HG03025 (cell line): ENCODE measurements around the gene SERPINH1.
A peak's percentile ranks its signal among the peaks of the same experiment; 100 is the strongest.

Experiments
- ATAC-seq: cut with Tn5 transposase; IDR thresholded peaks from one replicate; pipeline ENCODE4 v1.9.1; 2021; ENCODE audit warnings: mild to moderate bottlenecking, moderate library complexity; ENCODE audit not compliant: unreplicated experiment, low FRiP score

SERPINH1 gene

GRCh38 chr11:75554258-75555022 is 7.6 kb upstream of the SERPINH1 start:
- no peak for ATAC-seq

- no peak for ATAC-seq
Observed at GRCh38 chr11:75555079-75555811, 6.8 kb upstream of the SERPINH1 start.

GRCh38 chr11:75556275-75556674 is 5.8 kb upstream of the SERPINH1 start:
- ATAC-seq, result no peak

DNA sequence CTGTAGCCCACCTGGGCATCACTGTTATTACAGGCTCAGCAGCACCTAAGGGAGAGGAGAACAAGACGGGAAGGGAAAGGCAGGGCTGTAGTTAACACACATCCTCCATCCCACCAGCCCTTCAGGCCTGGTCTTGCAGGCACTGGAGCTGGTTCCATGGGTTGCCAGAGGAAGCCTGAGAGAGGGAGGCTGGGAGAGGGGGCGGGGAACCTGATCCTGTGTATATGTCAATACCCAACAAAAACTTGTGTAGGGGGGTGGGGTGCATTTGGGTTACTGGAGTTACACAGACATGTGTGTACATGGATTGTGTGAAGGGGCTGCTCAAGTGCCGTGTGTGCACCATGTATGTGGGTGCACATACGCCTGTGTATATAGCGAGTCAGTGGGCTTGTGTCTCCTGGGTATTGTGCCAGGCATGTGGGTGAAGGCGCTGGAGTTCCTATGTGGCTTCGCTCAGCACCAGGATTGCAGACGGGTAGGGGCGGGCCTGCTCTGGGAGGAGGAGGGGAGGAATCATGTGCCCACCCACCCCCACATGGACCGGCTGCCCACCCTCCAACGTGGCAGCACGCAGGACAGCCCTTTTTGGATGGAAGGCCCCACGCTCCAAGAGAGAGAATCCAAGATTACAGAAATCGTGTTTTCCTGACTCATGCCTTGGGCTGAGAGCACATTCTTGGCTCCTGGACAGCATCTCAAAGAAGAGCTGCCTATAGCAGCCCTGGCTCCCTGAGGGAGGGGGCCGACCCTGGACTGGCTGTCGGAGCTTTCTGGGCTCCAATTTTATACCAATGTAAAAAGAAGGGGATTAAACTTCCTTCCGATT is 4.2 kb upstream of the SERPINH1 start:
- ATAC-seq, result no peak

DNA sequence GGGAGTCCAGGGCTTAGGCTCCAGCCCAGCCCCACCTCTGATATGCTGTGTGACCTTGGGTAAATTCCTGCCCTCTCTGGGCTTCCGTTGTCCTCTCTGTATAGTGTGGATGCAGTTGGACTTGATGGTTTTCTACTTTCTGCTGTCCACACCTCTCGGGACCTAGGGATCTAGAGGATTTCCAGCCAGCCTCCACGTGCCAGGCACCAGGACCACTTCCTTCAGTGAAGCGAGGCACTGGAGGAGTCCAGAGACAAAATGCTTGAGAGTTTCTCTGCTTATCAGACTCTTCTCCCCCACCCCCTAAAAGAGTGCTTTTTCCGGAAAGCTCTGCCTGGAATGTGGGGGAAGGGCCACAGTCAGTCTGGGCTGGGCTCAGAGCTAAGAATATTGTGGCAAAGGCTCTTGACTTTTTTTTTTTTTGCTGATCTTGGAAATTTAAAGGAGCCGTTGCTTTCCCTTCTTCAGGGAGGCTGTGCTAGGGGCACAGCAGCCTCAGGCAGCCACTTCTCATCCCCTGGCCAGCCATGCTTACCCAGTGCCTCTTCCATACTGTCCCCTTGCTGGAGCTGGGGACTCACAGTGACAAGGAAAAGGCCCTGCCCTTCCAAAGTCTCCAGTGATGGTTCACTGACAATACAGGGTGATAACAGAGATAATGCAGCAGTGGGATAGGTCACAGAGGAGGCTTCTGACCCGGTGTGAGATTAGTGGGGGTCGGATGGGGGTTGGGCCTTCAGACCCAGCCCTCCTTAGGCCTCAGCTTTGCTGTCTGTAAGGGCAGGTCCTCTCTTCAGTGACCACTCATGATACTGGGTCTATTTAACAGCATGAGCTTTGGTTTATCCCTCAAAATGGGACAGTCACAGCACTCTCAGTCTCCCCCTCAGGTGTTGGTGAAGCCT is 2.9 kb upstream of the SERPINH1 start:
- ATAC-seq, result no peak

GRCh38 chr11:75560644-75561043 is 1.4 kb upstream of the SERPINH1 start:
- no peak for ATAC-seq

DNA sequence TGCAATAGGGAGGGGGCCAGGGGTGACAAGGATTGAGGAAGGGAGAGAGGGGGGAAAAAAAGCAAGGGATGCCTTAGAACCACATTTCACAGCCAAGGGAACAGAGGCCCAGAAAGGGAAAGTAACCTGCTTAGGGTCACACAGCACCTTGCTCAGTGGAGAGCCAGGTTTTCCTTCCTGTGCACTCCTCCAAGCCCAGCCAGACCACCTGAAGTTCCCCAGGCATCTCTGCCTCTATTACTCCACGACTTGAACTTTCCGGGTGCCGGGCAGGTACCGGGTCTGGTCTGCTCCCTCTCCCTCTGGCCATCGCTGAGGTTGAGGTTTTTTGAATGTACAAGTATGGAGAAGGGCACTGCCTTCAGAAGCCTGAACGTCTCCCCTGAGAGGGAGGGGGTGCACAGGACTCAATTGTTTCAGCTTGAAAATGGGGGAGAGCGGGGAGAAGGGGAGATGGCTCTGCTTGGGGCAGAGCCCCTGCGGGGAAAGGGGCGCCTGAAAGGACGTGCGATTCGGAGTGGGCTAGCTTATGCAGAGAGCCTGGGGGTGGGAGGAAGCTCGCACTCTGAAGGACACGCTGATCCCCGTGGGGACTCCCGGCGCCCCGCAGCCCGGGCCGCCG is 516 bp upstream of the SERPINH1 start:
- peak; percentile 4 for ATAC-seq

GRCh38 chr11:75562836-75563484 is 907 bp downstream of the SERPINH1 start:
- ATAC-seq, result no peak

DNA sequence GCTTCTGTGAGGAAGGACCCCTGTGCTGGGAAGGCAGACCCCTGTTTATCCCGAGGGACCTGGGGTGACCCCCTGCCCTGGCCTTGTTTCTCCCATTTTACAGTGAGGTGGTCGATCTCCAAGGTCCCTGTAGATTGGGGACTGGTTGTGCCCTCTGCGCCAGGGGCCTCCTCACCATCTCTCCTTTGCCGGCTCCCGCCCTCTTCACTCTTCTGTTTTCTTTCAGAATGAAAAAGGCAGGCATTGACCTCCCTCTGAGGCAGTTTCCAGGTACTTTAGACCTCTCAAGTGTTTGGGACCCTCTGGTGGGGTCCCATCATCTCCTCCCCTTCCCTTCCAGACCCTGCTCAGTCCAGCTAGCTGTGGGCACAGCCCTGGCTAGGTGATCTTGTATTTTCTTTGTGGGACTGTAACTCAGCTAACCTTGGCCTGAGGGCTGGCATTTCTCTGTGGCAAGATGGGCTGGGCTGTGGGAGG is 1.5 kb downstream of the SERPINH1 start:
- no peak for ATAC-seq

DNA sequence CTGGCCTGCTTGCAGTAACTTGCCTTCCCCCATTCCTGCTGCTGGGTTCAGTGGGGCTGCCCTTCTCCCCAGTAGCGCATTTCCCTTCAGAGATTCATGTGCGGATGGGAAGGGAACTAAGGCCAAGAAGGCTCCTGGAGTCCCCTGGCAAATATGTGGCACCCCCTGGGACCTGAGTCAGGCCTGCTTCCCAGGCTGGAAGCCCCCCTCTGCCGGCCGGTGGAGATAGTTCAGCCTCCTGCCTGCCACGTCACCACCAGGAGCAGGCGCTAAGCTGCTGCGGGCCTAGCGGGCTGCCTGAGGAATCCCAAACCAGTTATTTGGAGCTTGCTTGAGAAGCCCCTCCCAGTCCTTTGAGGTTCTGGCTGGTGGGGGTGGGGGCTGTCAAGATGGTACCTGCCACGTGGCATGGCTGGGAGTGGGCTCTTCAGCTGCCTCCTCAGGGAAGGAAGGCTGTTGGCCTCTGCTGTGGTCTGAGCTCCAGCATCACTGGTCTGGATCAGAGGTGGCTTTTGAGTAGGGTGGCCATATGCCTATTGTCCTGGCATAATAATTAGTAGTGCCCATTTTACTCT is 2.0 kb downstream of the SERPINH1 start:
- no peak for ATAC-seq

- ATAC-seq, result no peak
Observed at GRCh38 chr11:75565221-75565814, 3.3 kb downstream of the SERPINH1 start.

DNA sequence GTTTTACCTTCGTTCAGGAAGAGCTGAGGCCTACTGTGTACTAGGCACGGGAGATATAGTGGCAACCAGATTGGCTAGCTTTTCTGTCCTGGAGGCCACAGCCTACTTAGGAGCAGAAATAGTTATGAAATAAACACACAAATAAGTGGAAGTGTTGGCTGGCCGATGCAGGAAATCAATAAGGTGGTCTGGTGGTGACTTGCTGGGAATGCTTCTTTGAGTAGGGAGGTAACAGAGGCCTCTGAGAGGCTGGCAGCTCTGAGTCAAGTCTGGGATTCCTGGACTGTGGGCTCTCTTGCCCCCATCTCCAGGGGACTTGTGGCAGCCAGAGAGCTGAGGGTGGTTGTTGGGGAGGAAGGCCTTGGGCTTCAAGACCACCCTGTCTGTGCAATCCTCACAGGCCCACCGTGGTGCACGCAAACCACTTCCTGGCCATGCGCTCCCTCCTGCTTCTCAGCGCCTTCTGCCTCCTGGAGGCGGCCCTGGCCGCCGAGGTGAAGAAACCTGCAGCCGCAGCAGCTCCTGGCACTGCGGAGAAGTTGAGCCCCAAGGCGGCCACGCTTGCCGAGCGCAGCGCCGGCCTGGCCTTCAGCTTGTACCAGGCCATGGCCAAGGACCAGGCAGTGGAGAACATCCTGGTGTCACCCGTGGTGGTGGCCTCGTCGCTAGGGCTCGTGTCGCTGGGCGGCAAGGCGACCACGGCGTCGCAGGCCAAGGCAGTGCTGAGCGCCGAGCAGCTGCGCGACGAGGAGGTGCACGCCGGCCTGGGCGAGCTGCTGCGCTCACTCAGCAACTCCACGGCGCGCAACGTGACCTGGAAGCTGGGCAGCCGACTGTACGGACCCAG is 4.1 kb downstream of the SERPINH1 start:
- no peak for ATAC-seq

- ATAC-seq, result no peak
Observed at GRCh38 chr11:75566763-75567279, 4.8 kb downstream of the SERPINH1 start.

DNA sequence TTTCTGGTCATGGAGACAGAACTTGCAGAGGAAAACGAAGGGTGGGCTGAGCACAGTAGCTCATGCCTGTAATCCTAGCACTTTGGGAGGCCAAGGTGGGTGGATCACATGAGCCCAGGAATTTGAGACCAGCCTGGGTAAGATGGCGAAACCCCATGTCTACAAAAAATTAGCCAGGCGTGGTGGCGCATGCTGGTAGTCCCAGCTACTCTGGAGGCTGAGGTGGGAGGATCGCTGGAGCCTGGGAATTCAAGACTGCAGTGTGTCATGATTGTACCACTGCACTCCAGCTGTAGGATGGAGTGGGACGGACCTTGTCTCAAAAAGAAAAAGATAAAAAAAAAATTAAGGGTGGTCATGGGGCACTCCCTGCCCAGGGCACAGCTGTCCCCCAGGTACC is 5.9 kb downstream of the SERPINH1 start:
- no peak for ATAC-seq

DNA sequence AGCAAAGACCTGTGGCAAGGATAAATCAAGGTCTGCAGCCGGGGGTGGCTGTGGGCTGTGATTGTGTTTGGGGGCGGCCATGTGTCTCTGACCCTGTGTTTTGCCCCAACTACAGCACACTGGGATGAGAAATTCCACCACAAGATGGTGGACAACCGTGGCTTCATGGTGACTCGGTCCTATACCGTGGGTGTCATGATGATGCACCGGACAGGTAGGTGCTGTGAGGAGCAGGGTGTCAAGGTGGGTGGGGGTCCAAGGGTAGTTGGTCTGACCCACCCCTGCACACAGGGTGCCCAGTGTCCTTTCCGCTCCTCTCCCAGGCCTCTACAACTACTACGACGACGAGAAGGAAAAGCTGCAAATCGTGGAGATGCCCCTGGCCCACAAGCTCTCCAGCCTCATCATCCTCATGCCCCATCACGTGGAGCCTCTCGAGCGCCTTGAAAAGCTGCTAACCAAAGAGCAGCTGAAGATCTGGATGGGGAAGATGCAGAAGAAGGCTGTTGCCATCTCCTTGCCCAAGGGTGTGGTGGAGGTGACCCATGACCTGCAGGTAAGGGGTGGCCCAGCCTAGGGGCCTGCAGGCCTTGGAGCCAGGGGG is 6.7 kb downstream of the SERPINH1 start:
- ATAC-seq, result no peak

DNA sequence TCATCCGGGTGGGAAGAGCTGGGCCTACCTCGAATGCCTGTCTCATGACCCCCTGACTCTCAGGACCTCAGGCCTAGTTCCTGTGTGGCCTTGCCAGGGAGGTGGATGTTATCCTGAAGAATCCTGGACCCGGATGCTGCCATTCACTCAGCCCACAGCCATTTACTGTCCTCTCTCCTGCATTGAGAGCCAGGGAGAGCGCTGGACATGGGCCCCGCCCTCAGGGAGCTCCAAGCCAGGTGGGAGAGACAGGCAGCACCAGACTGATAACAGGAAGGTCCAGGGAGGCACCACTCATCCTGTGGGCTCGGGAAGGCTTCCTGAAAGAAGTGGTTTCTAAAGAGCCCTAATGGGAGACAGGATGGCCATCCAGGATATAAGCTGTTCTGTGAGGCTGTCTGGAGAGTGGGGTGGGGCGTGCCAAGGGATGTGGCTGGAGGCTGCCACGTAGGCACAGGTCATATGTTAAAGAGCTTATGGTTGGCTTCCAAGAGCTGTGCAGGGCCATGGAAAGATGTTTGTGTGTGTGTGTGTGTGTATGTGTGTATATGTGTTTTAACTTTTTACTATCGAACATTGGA is 8.6 kb downstream of the SERPINH1 start:
- ATAC-seq, result no peak
